Ectodermal cell (in vitro differentiated cells): Measurements from ENCODE around the gene MST1.

ENCODE experiments used
- H3K27ac ChIP-seq: 2 replicates; pipeline ENCODE4 v1.7.0; 2013; ENCODE audit warnings: mild to moderate bottlenecking, low read depth, low read length; ENCODE audit not compliant: insufficient read depth, poor library complexity, severe bottlenecking
- H3K27me3 ChIP-seq: 2 replicates; pipeline ENCODE4 v1.7.0; 2013; ENCODE audit warnings: mild to moderate bottlenecking, low read length; ENCODE audit not compliant: insufficient read depth, control insufficient read depth, poor library complexity, severe bottlenecking
- H3K36me3 ChIP-seq: one replicate; pipeline ENCODE4 v1.7.0; 2013; ENCODE audit warnings: low read length; ENCODE audit not compliant: control insufficient read depth, insufficient read depth
- H3K4me1 ChIP-seq: one replicate; pipeline ENCODE4 v1.7.0; 2013; ENCODE audit warnings: low read length; ENCODE audit not compliant: control insufficient read depth, insufficient read depth
- H3K4me3 ChIP-seq: 2 replicates; pipeline ENCODE4 v1.7.0; 2013; ENCODE audit warnings: low read depth, low read length, control low read depth; ENCODE audit not compliant: insufficient read depth
- H3K9me3 ChIP-seq: 2 replicates; pipeline ENCODE4 v1.7.0; 2013; ENCODE audit warnings: mild to moderate bottlenecking, low read length, moderate library complexity; ENCODE audit not compliant: control insufficient read depth
- WGBS, 2 experiments: methylation state at CpG; one replicate each; pipeline ENCODE4 v1.1.7; 2013; ENCODE audit warnings: missing lambda C conversion rate in 2 of 2; 5-methylcytosine and 5-hydroxymethylcytosine counted together

The MST1 gene

DNA sequence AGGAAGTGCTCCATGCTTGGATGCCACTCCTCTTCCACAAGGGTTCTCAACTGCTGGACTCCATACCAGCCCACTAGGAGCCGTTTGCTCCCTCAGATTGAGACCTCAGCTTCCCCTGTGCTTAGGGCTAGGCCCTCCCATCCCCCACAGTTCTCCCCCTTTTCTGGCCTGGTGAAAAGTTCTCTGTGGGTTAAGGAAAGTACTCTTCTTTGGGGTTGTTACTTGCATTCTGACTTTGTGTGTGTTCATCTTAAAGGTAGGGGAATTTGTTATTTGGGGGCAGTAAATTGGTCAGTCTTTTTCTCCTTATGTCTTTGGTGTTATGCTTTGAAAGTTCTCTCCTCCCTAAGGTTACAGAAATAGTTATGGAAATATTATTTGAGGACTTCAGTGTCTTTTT is 39.1 kb downstream of the MST1 start:
- H3K4me1 ChIP-seq: no peaks in the 10 kb centered on the region
- H3K36me3 ChIP-seq: no peaks in the 10 kb centered on the region
- H3K4me3 ChIP-seq: no peak overlapping the region
- no peaks in the 10 kb centered on the region for H3K27me3 ChIP-seq
- no peak overlapping the region for H3K27ac ChIP-seq
- no peaks in the 10 kb centered on the region for H3K9me3 ChIP-seq
- 65 to 91% methylated on average over 1 of the region's 1 CpG for WGBS, 2 experiments

DNA sequence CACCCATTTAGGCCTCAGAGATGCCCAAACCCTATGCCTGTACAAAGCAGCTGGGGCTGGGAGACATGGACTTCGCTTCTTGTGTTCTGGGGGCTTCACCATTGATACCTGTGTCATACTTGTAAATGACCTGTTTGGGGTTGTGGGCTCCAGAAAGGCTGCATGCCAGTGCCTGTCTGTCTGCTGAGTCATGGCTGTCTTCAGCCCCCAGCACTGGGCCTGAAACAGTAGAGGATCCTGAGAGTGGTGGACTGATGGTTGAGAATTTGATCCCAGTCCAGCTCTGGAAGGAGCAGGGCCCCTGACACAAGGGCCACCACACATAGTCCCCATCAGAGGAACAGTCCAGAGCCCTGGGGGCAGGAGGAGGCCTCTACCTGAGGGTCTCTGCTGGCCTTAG is 39.7 kb downstream of the MST1 start:
- WGBS, 2 experiments: 95 to 100% methylated on average over 1 of the region's 1 CpG
- Histone ChIP-seq H3K27ac (no peak overlapping the region), H3K4me3 (no peak overlapping the region)

DNA sequence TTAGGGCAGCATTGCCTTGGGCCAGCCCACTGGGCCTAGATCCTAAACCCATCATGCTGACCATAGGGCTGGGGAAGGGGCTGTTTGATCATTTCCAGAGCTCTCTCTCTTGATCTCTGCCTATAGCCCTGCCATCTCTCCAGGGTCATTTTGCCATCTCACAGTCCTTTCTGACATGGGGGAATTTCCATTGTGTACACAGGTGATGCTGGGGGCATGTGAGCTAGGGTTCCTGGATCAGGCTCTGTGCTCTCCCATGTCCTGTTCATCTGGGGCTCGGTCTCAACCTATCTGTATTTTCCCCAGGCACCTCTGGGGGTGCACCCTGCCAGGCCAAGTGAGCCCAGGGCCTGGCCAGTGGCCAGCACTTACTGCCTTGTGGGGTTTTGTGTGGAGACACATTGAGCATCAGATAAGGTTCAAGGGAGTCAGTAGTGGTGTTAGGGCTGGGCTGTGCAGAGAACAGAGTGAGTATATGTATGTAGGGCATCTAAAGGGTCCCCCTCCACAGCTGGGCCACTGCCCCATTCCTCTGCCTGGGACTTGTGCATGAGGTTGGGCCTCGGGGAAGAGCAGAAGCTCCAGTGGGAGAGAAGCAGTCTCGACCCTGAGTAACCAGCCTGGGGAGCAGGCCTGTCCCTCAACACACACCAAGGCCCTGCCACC is 40.8 kb downstream of the MST1 start:
- no peaks in the 10 kb centered on the region for H3K4me1 ChIP-seq
- no peak overlapping the region for H3K4me3 ChIP-seq
- 87 to 92% methylated on average over 3 of the region's 3 CpGs for WGBS, 2 experiments
- H3K27ac ChIP-seq: no peak overlapping the region
- H3K9me3 ChIP-seq: no peaks in the 10 kb centered on the region
- H3K27me3 ChIP-seq: no peaks in the 10 kb centered on the region
- H3K36me3 ChIP-seq: no peaks in the 10 kb centered on the region

More for the DNA sequence above, 39.7 kb downstream of the MST1 start:
- no peaks in the 10 kb centered on the region for H3K9me3 ChIP-seq
- no peaks in the 10 kb centered on the region for H3K27me3 ChIP-seq
- no peaks in the 10 kb centered on the region for H3K4me1 ChIP-seq
- H3K36me3 ChIP-seq: no peaks in the 10 kb centered on the region

DNA sequence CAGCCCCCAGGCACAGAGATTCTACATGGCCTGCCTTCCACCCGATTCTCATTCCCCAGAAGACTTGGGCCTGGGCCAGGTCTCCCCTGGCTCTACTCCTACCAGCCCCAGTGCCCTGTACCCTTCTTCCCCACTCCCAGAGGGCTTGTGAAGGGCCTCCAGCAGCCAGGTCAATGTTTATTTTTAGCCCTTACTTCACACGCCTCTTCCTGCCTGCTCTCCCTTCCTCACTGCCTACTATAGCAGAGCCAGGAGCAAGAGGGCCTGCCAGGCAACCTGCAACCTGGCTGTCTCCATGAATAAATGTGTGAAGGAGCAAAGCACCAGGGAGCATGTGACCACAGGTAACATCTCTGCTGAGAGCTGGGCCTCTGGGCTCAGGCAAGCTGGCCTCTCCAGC is 41.5 kb downstream of the MST1 start:
- no peaks in the 10 kb centered on the region for H3K27me3 ChIP-seq
- H3K4me3 ChIP-seq: no peak overlapping the region
- WGBS, 2 experiments: 91% methylated on average over 2 of the region's 2 CpGs
- no peaks in the 10 kb centered on the region for H3K4me1 ChIP-seq
- H3K27ac ChIP-seq: no peak overlapping the region
- no peaks in the 10 kb centered on the region for H3K36me3 ChIP-seq
- no peaks in the 10 kb centered on the region for H3K9me3 ChIP-seq

DNA sequence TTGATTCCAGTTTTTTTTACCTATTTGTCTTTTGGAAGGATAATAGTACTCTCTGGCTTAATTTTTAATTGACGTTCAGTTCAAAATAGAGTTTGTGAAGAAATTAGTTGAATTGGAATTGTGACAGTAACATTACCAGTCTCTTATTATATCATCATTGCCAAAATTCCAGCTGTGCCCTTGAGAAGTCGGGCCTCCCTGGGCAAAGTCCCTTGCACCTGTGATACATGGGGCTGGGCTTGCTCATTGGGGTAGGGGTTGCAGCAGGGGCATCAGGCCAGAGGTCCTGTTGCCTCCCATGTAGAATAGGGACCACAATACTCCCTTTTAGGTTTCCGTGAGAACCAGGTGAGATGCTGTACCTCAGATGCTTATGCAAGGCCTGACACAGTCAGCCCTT is 43.0 kb downstream of the MST1 start:
- 91 to 97% methylated on average over 2 to 3 of the region's 3 CpGs for whole genome bisulfite sequencing, 2 experiments
- Histone ChIP-seq H3K4me1 (no peaks in the 10 kb centered on the region), H3K27me3 (no peaks in the 10 kb centered on the region), H3K27ac (no peak overlapping the region), H3K36me3 (no peaks in the 10 kb centered on the region), H3K4me3 (no peak overlapping the region), H3K9me3 (no peaks in the 10 kb centered on the region)

DNA sequence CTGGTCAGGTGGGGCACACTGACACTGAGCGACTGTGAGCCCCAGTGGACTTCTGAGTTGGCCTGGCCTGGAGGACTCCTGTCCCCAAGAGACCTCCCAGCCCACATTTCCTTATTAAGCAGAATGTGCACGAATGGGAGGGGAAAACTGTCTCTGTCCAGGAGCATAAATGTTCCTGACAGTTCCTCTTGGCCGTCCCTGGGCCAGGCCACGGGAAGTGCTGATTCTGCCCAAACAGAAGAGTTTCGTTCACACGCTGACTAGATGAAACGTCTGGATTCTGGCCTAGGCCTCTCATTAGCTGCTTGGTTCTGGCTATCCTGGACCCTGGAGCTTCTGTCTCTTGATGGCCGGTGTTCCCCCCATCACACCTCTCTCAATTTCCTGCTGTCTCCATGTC is 44.6 kb downstream of the MST1 start:
- no peak overlapping the region for H3K27ac ChIP-seq
- 90 to 92% methylated on average over 8 of the region's 8 CpGs for WGBS, 2 experiments
- H3K36me3 ChIP-seq: no peaks in the 10 kb centered on the region
- no peaks in the 10 kb centered on the region for H3K27me3 ChIP-seq
- H3K4me3 ChIP-seq: no peak overlapping the region
- no peaks in the 10 kb centered on the region for H3K9me3 ChIP-seq
- no peaks in the 10 kb centered on the region for H3K4me1 ChIP-seq

DNA sequence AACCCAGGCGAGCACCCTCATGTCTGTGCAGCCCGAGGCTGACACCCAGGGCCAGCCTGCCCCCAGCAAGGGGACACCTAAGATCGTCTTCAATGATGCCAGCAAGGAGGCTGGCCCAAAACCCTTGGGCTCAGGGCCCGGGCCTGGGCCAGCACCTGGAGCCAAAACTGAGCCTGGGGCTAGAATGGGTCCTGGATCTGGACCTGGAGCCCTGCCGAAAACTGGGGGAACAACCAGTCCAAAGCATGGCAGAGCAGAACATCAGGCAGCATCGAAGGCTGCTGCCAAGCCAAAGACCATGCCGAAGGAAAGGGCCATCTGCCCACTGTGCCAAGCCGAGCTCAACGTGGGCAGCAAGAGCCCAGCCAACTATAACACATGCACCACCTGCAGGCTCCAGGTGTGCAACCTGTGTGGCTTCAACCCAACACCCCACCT is 46.5 kb downstream of the MST1 start:
- no peaks in the 10 kb centered on the region for H3K9me3 ChIP-seq
- H3K27me3 ChIP-seq: no peaks in the 10 kb centered on the region
- no peak overlapping the region for H3K27ac ChIP-seq
- WGBS, 2 experiments: 93 to 94% methylated on average over 9 of the region's 9 CpGs
- H3K4me1 ChIP-seq: no peaks in the 10 kb centered on the region
- H3K4me3 ChIP-seq: no peak overlapping the region
- H3K36me3 ChIP-seq: no peaks in the 10 kb centered on the region

DNA sequence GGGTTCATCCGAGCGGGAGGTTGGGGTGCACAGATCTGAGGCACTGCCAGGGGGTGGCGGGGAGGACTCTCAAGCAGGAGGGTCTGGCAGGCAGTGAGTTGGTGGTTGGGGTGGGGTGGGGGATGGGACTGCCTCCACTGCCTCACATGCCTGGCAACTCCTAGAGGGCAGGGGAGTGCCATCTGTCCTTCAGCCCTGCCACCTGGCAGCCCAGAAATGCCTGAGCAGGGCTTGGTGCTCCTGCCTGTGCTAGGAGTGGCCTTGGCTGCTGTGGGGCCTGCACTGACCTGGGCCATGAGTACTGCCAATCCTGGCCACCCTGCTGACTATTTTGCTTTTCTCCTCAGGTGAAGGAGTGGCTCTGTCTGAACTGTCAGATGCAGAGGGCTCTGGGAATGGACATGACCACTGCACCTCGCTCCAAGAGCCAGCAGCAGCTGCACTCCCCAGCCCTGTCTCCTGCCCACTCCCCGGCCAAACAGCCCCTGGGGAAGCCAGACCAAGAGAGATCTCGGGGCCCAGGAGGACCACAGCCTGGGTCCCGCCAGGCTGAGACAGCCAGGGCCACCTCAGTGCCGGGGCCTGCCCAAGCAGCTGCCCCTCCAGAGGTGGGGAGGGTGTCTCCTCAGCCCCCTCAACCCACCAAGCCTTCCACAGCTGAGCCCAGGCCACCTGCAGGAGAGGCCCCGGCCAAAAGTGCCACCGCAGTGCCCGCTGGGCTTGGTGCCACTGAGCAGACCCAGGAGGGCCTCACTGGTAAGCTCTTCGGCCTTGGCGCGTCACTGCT is 47.2 kb downstream of the MST1 start:
- Histone ChIP-seq H3K36me3 (no peaks in the 10 kb centered on the region), H3K9me3 (no peaks in the 10 kb centered on the region), H3K27me3 (no peaks in the 10 kb centered on the region), H3K4me1 (no peaks in the 10 kb centered on the region), H3K4me3 (no peak overlapping the region), H3K27ac (no peak overlapping the region)
- WGBS, 2 experiments: 94 to 95% methylated on average over 14 of the region's 14 CpGs

DNA sequence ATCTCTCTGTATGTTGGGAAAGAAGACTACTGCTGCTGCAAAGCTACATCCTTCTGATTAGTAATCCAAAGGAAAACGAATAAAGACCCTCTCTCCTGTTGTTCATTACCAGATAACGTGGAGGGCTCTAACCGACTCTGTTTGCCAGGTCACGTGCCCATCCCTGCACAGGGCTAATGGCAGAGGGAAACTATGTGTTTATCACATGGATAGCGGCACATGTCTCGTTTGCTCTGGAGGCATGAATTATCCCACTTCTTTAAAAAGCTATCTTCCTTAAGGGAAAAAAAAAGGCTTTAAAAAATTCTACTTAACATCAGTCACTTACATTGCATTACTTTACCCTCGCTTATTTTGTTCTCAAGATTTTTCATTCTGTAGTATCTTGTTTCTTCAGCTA is 48.0 kb downstream of the MST1 start:
- WGBS, 2 experiments: 76 to 78% methylated on average over 7 of the region's 7 CpGs
- Histone ChIP-seq H3K36me3 (no peaks in the 10 kb centered on the region), H3K4me1 (no peaks in the 10 kb centered on the region), H3K27me3 (no peaks in the 10 kb centered on the region), H3K27ac (no peak overlapping the region), H3K4me3 (no peak overlapping the region), H3K9me3 (no peaks in the 10 kb centered on the region)

DNA sequence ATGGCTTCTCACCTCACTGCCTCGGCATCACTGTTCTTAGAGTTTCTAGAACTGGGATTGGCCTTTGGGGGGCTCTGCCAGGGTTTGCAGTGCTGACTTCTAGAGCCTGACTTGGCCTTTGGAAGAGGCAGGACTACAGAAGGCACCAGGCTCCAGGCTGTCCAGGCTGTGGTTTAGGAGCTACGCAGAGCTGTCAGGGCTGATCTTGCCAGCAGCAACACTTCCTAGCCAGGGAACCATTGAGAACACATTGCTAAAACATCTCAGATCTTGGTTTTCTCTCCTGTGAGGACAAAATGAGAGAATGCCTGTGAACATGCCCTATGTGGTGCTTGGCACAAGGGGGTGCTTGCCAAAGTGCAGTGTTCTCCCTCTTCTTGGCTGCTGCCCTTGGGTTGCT is 49.7 kb downstream of the MST1 start:
- no peaks in the 10 kb centered on the region for H3K27me3 ChIP-seq
- no peak overlapping the region for H3K27ac ChIP-seq
- H3K4me1 ChIP-seq: no peaks in the 10 kb centered on the region
- no peaks in the 10 kb centered on the region for H3K36me3 ChIP-seq
- H3K9me3 ChIP-seq: no peaks in the 10 kb centered on the region
- H3K4me3 ChIP-seq: no peak overlapping the region
- 91% methylated on average over 2 of the region's 2 CpGs for WGBS, 2 experiments
